ENCODE results near the gene HPDL. TPM values are rescaled to one million over a fixed set of nuclear protein-coding genes. Genes with fewer than 3 reads are reported as not detected.

The HPDL gene
- total and polyA plus RNA-seq, 11 donors: 0.15 to 0.46 (median 0.32) TPM; not detected in 4

GRCh38 chr1:45348966-45349677 is 22.4 kb downstream of the HPDL start:
- peak in 1 of 5 donors; percentile 67 for DNase-seq
- TF ChIP-seq POLR2A (IDR thresholded peaks at IDR 0.05) (no peak), CTCF (IDR thresholded peaks at IDR 0.05) (no peak)
- H3K36me3 ChIP-seq: peaks cover 0 to 24% (median 16%) of the 10 kb centered on the region in 9 donors

GRCh38 chr1:45351508-45351907 is 24.8 kb downstream of the HPDL start:
- Histone ChIP-seq H3K27me3 (no peaks in the 10 kb centered on the region), H3K9me3 (no peaks in the 10 kb centered on the region), H3K4me3 (no peak overlapping the region), H3K4me1 (peaks cover 11 to 26% (median 18%) of the 10 kb centered on the region in 12 donors), H3K27ac (no peak overlapping the region), H3K36me3 (peaks cover 0 to under 1% (median 0%) of the 10 kb centered on the region in 9 donors)
- ATAC-seq: no peak
- 78 to 84% (median 82%) methylated on average over 5 of the region's 5 CpGs for WGBS, 4 donors
- TF ChIP-seq CTCF (IDR thresholded peaks at IDR 0.05) (no peak), POLR2A (IDR thresholded peaks at IDR 0.05) (no peak)
- DNase-seq: no peak
- intact Hi-C loops (cut with DNase I): no loop called here

More at GRCh38 chr1:45348966-45349677, 22.4 kb downstream of the HPDL start:
- ATAC-seq: peak; percentile 68 to 81 (median 78)
- Histone ChIP-seq H3K4me1 (peaks cover 11 to 26% (median 18%) of the 10 kb centered on the region in 12 donors), H3K9me3 (no peaks in the 10 kb centered on the region), H3K4me3 (no peak overlapping the region), H3K27me3 (no peaks in the 10 kb centered on the region), H3K27ac (peak overlapping the region in 11 of 12 donors; percentile 38 to 76 (median 66))
- intact Hi-C loops (cut with DNase I): no loop called here
- 24 to 44% (median 29%) methylated on average over 3 of the region's 3 CpGs for WGBS, 4 donors

- intact Hi-C loops (cut with DNase I): no loop called here
- Histone ChIP-seq H3K4me1 (peaks cover 3 to 15% (median 8%) of the 10 kb centered on the region in 12 donors), H3K27ac (no peak overlapping the region), H3K9me3 (no peaks in the 10 kb centered on the region), H3K4me3 (no peak overlapping the region), H3K27me3 (no peaks in the 10 kb centered on the region), H3K36me3 (no peaks in the 10 kb centered on the region)
- ATAC-seq (no peak), DNase-seq (no peak)
- WGBS, 4 donors: 68 to 90% (median 86%) methylated on average over 2 of the region's 2 CpGs
- TF ChIP-seq CTCF (IDR thresholded peaks at IDR 0.05) (no peak), POLR2A (IDR thresholded peaks at IDR 0.05) (no peak)
These were observed 27.0 kb downstream of the HPDL start for GRCh38 chr1:45353685-45354084.

GRCh38 chr1:45354838-45355237 is 28.1 kb downstream of the HPDL start:
- Histone ChIP-seq H3K27me3 (no peaks in the 10 kb centered on the region), H3K4me3 (no peak overlapping the region), H3K4me1 (peaks cover 0 to 5% (median under 1%) of the 10 kb centered on the region in 12 donors), H3K9me3 (no peaks in the 10 kb centered on the region), H3K36me3 (no peaks in the 10 kb centered on the region), H3K27ac (no peak overlapping the region)
- WGBS, 4 donors: 93 to 97% (median 96%) methylated on average over 4 of the region's 4 CpGs
- DNase-seq (no peak), ATAC-seq (no peak)
- intact Hi-C loops (cut with DNase I): loop anchor here in 3 of 10 donors (5.0 kb wide), 3 partner anchors 202 to 217 kb away; no protein-coding TSS in a partner anchor
- no peak for TF ChIP-seq CTCF (IDR thresholded peaks at IDR 0.05)
- TF ChIP-seq POLR2A (IDR thresholded peaks at IDR 0.05): no peak

All from heart left ventricle (tissue), 16 donors.